Measurements from ENCODE around the gene EXOSC2.
"Not testable (repeated sequence)": the region's sequence is repeated elsewhere in the genome, so short reads cannot be mapped to it uniquely, and the experiment has no call there.

EXOSC2 gene

DNA sequence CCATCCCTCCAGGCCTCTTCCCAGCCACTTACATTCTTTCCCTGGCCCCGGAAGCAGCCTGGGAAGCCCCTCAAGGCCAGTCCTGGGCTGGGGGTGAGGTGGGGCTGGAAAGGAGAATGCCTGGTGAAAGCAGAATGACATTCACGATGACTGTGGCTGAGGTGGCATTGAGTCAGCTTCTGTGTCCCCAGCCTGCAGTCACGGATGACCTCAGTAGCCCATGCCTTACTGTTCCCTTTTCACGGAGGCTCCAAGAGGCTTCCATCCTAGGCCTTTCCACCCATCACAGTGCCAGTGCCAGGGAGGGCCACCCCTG is 26.5 kb upstream of the EXOSC2 start:
- DNase-seq (ENCODE audit: low read depth in 2 of 2): no peak

GRCh38 chr9:130668196-130668595 is 25.4 kb upstream of the EXOSC2 start:
- DNase-seq (ENCODE audit: low read depth in 2 of 2): no peak

DNA sequence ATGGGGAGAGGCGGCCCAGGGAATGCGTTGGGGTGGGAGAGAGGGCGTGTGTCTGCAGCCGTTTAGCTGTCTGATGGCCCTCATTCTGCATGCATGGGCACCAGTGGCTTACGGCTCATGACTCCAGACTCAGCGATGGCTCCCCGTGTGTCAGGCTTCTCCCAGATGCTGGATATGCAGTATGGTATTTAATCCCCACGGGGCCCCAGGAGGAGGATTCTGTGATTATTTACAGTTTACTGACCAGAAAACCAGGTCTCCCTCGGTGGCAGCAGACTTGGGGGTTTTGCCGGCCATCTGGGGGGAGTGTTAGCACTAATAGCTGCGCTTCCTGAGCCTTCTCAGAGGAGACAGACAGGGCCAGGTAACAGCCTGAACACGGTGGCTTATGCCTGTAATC is 24.9 kb upstream of the EXOSC2 start:
- DNase-seq (ENCODE audit: low read depth in 2 of 2): no peak

- no peak for DNase-seq (ENCODE audit: low read depth in 2 of 2)
These were observed 23.6 kb upstream of the EXOSC2 start for GRCh38 chr9:130669965-130670364.

DNA sequence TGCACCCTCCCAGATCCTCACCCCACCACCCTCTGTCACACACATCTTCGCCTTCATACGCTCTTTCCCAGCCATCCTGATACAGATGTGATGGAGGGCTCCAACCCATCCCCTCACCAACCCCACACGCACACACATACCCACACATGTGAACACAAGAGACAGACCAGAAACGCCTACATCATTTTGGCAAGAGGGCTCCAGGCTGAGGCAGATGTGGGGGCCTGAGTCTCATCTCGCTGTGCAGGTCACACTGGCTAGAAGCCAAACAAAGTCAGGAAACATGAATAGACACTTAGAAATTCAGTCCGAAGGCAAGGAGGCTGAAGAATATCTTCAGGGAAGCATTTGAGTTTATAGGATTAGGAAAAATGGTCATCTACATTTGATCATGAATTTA is 22.9 kb upstream of the EXOSC2 start:
- no peak for DNase-seq (ENCODE audit: low read depth in 2 of 2)

- DNase-seq (ENCODE audit: low read depth in 2 of 2): no peak
These were observed 21.1 kb upstream of the EXOSC2 start for GRCh38 chr9:130672466-130672865.

- no peak for DNase-seq (ENCODE audit: low read depth in 2 of 2)
These were observed 20.5 kb upstream of the EXOSC2 start for GRCh38 chr9:130672933-130673615.

DNA sequence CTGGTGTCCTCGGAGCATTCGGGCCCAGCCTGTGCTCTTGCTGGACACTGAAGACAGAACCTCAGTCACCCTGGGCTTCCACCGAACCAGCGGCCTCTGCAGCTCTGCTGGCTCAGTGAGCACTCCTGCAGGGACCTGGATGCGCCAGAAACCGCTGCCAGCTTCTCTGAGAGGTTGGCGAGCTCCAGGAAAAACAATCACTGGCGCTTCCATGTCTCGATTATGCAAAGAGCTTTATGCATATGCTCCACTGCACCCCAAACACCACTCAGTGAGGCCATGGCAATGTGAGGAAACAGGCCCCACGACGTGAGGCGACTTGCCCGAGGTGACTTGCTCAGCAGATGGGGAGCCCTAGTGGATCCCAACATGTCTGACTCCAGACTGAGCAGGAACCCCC is 18.2 kb upstream of the EXOSC2 start:
- no peak for DNase-seq (ENCODE audit: low read depth in 2 of 2)

DNA sequence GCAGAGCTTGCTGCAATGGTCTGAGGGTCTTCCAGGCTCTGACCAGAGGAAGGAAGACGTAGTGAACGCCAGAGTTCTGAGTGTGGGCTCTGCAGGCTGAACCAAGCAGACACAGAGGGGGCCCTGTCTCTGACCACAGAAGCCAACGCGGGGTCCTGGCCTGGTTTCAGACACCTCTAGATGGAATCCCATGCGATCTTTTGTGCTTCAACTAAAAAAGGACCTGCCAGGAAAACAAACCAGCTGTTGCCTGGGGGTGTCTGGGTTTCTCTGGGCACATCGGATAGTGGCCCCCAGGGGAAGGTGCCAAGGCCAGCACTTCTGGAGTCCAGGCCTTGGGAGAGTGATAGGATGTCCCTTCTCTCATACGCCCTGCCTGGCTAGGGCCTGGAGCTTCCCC is 16.3 kb upstream of the EXOSC2 start:
- no peak for DNase-seq (ENCODE audit: low read depth in 2 of 2)

DNA sequence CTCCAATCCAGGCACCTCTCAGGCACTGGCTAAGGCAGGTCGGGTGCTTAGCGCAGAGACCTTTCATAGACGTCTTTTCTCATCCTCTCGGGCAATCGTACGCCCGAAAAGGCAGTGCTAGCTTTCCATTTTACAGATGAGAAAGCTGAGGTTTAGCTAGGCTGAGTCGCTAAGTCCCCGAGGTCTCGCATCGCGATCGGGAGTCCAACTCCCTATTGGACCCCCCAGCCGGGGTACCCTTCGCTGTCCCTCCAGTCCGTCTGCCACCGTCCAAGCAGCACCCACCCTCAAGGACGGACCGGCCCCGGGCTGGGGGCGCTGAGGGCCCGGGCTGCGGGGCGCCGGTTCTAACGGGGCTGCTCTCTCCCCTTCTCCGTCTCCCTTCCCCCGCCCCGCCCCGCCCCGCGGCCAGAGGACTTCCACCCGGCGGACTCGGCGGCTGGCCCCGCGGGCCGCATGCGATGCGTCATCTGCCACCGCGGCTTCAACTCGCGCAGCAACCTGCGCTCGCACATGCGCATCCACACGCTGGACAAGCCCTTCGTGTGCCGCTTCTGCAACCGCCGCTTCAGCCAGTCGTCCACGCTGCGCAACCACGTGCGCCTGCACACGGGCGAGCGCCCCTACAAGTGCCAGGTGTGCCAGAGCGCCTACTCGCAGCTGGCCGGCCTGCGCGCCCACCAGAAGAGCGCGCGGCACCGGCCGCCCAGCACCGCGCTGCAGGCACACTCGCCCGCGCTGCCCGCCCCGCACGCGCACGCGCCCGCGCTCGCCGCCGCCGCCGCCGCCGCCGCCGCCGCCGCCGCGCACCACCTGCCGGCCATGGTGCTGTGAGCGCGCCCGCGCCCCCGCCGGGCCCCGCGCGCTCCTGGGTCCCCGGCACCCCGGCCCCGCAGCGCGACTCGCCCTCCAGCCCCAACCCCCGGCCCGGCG is 12.5 kb upstream of the EXOSC2 start:
- peak in 1 of 2 donors; percentile 36 for DNase-seq (ENCODE audit: low read depth in 2 of 2)

DNA sequence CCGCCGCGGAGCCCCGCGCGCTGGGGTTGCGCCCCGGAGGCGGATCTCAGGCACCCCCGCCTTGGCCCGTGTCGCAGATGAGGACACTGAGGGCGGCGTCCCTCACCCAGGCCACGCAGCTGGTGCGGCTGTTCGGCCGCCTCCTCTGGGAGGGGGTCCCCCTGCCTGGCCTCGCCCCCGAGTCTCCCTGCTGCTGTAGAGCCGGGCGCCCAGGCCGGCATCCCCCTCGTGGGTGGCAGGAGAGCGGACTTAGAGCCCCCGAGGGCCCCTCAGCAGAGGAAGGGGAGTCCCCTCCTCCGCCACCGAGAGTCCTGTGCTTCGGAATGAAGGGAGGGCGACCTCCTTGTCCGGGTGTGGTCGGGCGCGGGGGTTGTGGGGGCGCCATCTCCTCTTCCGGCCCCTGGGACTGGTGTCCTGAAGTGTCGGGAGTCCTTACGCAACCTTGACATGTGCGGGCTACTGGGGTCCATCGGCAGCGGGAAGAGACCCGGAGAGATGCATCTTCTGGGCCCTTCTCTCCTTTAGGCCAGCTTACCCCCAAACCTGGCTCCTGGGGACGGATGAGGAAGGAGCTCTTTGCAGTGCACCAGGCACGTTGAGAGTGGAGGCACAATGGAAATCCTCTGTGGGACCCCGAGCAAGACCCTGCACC is 11.7 kb upstream of the EXOSC2 start:
- no peak for DNase-seq (ENCODE audit: low read depth in 2 of 2)

DNA sequence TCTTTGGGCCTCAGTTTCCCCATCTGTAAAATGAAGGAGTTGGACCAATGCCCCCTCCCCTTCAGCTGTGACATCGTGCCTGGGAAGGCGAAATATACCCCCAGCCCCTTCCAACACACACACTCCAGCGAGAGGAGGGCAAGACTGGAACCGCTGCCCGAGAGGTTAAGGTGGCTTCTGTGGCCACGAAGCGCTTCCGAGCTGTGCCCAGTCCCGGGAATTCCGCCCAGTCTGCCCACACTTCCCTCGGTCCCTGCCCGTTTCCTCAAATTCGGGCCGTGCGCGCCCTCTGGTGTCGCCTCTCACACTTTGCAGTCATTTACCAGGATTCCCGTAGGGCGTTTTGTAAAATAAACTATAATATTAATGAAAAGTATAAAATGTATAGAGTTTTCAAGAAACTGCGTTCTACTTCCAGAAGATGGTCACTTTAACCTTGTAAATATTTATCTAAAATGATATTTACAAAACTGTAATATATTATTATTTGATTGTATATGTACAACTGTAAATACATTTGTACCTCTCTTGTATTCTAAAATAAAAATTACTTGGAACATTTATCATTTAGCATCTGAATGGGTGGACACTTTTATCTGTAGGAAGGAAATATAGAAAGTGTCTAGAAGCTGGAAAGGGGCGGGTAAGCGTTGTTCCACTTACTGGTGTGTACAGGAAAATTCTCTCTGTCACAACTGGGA is 11.0 kb upstream of the EXOSC2 start:
- DNase-seq (ENCODE audit: low read depth in 2 of 2): peak in 1 of 2 donors; percentile 35

DNA sequence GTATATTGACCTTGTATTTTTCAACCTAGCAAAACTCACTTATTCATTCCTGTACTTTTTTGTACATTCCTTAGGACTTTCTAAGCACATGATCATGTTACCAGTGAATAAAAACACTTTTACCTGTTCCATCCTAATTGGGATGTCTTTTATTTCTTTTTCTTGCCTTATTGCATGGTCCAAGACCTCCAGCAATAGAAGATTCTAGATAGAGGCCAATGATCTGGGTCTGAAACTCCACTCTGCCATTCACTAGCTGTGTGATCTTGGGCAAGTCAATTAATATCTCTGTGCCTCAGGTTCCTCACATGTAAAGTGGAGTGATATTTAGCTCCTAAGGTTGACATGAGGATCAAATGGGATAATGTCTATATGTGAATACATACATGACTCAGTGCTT is 8.5 kb upstream of the EXOSC2 start:
- DNase-seq (ENCODE audit: low read depth in 2 of 2): no peak

- not testable (repeated sequence) for DNase-seq (ENCODE audit: low read depth in 2 of 2)
These were observed 7.6 kb upstream of the EXOSC2 start for GRCh38 chr9:130685945-130686344.

GRCh38 chr9:130687615-130688014 is 6.0 kb upstream of the EXOSC2 start:
- no peak for DNase-seq (ENCODE audit: low read depth in 2 of 2)

DNA sequence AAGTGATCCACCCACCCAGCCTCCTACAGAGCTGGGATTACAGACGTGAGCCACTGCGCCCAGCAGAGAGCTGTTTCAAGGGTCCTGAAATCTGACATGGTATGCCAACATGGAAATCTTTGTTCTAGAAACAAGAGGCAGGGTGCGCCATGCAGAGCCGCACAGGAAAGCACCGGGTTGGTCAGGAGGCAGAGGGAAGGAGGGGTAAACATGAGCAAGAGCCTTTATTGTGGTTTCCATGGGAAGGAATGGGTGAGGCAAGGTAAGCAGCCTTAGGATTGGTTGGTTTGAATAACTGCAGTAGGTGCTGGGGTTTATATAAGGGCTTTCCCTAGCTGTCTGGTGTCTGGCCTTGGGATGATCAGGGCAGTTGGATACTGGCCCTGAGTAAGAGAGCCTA is 5.5 kb upstream of the EXOSC2 start:
- no peak for DNase-seq (ENCODE audit: low read depth in 2 of 2)

DNA sequence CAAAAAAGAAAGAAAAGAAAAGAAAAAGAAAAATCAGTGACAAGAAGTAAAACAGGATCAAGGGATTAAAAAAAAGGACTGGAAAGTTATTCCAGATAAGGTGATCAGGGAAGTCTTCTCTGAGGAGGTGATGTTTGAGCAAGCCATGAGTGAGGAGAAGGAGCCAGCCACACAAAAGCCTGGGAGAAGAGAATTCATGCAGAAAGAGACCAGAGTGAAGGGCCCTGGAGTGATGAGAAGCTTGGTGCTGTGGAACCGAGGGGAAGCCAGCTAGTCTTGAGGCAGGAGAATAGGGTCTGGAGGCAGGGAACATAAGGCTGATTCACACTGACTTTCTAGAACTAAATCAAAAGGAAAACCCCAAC is 4.0 kb upstream of the EXOSC2 start:
- no peak for DNase-seq (ENCODE audit: low read depth in 2 of 2)

DNA sequence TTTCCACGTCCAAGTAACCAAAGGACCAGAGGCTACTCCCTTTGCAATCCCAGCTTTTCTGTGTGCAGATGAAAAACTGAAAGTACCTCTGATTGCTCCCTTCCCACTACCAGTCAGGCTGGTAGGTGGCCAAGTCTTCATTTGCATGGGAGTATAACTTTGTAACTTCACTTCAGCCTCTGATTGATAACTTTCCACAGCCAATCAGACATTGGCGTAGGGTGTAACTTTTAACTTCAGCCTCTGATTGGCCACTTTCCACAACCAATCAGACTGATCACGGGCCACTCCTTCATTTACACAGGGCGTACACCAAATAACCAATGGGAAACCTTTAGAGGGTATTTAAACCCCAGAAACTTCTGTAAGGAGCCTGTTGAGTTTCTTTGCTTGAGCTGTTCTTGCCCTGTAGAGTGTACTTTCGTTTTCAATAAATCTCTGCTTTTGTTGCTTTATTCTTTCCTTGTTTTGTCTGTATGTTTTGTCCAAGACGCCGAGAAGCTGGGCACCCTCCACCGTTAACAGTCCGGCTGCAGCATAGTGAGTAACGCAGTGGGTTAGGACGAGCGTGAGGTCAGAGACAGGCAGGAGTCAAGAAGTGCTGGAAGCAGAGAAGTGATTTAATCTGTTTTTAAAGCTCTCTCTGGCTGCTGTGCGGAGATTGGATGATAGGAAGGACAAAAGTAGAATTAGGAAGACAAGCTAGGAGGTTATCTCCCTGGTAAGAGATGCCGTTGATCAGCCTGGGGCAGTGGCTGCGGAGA is 3.5 kb upstream of the EXOSC2 start:
- DNase-seq (ENCODE audit: low read depth in 2 of 2): no peak

GRCh38 chr9:130692321-130692720 is 1.3 kb upstream of the EXOSC2 start:
- DNase-seq (ENCODE audit: low read depth in 2 of 2): no peak

DNA sequence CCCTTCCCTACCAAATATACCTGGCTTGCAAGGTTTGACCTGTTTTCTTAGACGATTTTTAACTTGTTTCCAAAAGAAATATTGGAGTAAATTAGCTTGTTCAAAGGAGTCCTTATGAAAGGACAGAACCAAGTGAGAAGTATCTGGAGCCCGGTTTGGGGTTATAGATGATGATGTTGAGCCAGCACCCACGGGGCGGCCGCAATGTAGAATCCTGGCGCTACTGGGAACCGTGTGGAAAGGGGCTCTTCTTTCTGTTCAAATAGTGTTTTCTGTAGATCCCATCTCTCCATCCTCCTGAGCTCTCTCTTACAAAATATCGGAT is 517 bp upstream of the EXOSC2 start:
- no peak for DNase-seq (ENCODE audit: low read depth in 2 of 2)

DNA sequence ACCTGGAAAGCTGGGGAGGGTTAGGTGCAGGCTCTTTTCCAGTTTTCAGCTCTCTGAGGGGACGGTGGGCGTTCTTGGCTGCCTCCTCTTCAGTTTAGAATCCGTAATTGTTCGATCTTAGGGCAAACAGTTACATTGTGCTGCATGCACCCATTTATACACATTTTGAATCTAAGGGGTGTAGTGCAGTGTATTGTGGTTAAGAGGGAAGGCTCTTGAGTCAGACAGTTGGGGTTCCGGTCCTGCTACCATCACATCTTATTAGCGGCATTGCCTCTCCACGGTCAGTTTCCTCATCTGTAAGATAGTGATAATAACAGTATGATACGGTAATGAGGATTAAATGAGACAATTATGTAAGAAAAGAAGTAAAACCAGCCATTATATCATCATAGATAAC is 625 bp downstream of the EXOSC2 start:
- DNase-seq (ENCODE audit: low read depth in 2 of 2): no peak

All from stimulated activated CD8-positive, alpha-beta memory T cell treated with anti-CD3 and anti-CD28 coated beads, Interleukin-2, amount 100 ng/mL, for 1 hour (primary cell).